Calu3 (cell line): ENCODE data around the gene TBXA2R. TPM values are rescaled to one million over a fixed set of nuclear protein-coding genes. Genes with fewer than 3 reads are reported as not detected.
"Not testable (repeated sequence)": the region's sequence is repeated elsewhere in the genome, so short reads cannot be mapped to it uniquely, and the experiment has no call there.

Experiments
- BruUV-seq: library from RNA; stranded (reverse); fragments of 400-500 nt; replicated peaks from 2 replicates; lab custom pipeline; 2021; lab: Mats Ljungman, UMichigan
- CTCF ChIA-PET: fragments of 300-600 bp; sonication (Branson Sonifier 250); formaldehyde crosslinking; loops from one replicate; lab custom pipeline; 2022; ENCODE audit warnings: antibody characterized with exemption; lab: Charles Lee
- DNase-seq: peaks from one replicate; pipeline ENCODE4 v3.0.0; 2022
- H3K27ac Mint-ChIP-seq: one replicate; pipeline ENCODE4 v1.8.0; 2022; ENCODE audit warnings: mixed read lengths; ENCODE audit not compliant: unreplicated experiment
- H3K27me3 Mint-ChIP-seq: one replicate; pipeline ENCODE4 v1.8.0; 2022; ENCODE audit warnings: mixed read lengths; ENCODE audit not compliant: unreplicated experiment
- H3K36me3 Mint-ChIP-seq: one replicate; pipeline ENCODE4 v1.8.0; 2022; ENCODE audit warnings: mild to moderate bottlenecking, moderate library complexity, mixed read lengths; ENCODE audit not compliant: insufficient read depth, unreplicated experiment
- H3K4me1 Mint-ChIP-seq: one replicate; pipeline ENCODE4 v1.8.0; 2022; ENCODE audit warnings: mild to moderate bottlenecking, low read depth, mixed read lengths; ENCODE audit not compliant: unreplicated experiment
- H3K4me3 Mint-ChIP-seq: one replicate; pipeline ENCODE4 v1.8.0; 2022; ENCODE audit warnings: mild to moderate bottlenecking, low read depth, moderate library complexity, mixed read lengths; ENCODE audit not compliant: unreplicated experiment
- H3K9me3 Mint-ChIP-seq: one replicate; pipeline ENCODE4 v1.8.0; 2022; ENCODE audit warnings: low read depth, mixed read lengths; ENCODE audit not compliant: unreplicated experiment
- CTCF ChIP-seq: fragments of 200-600 bp; IDR thresholded peaks from one replicate; pipeline ENCODE4 v1.8.0; 2022; ENCODE audit warnings: antibody characterized with exemption; ENCODE audit not compliant: unreplicated experiment
- intact Hi-C: fragments of 100-400 bp; cut with micrococcal nuclease; formaldehyde crosslinking; loops from one replicate; pipeline ENCODE4 v1.10.0; 2022; ENCODE audit not compliant: unreplicated experiment
- total RNA-seq: library from RNA; stranded (reverse); gene quantifications from 2 replicates; pipeline ENCODE4 v1.2.3, GENCODE V29; 2022

Gene TBXA2R
- total RNA-seq, 1 experiment from 2014 or later, result 0.24 TPM

DNA sequence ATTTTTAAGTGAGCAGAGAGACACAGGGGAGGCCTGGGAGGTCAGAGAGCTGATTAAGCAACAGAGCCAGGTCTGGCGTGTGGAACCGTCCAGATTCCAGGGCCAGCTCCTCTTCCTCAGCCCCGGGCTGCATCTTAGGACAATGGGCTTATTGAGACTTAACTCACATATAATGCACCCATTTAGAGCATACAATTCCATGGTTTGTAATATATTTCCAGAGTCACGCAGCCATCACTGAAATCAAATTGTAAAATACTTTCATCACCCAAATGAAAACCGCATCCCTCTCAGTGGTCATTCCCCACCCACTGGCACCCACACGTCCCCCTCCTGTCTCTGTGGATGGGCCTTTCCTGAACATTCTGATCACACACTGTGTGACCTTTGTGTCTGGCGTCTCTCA lies 36.1 kb downstream of the TBXA2R start:
- no peak overlapping the region for H3K4me3 Mint-ChIP-seq
- H3K36me3 Mint-ChIP-seq, result peaks cover 33% of the 10 kb centered on the region
- H3K4me1 Mint-ChIP-seq, result no peaks in the 10 kb centered on the region
- H3K27ac Mint-ChIP-seq, result no peak overlapping the region
- CTCF ChIA-PET, result interaction anchor here (1.0 kb wide), 1 partner anchor 12 kb away, joined by 3 read pairs; no protein-coding TSS in a partner anchor
- DNase-seq, result no peak
- no peaks in the 10 kb centered on the region for H3K9me3 Mint-ChIP-seq
- intact Hi-C loops, result no loop called here
- BruUV-seq, result no TSS peak
- no peak for TF ChIP-seq CTCF
- H3K27me3 Mint-ChIP-seq, result no peaks in the 10 kb centered on the region

DNA sequence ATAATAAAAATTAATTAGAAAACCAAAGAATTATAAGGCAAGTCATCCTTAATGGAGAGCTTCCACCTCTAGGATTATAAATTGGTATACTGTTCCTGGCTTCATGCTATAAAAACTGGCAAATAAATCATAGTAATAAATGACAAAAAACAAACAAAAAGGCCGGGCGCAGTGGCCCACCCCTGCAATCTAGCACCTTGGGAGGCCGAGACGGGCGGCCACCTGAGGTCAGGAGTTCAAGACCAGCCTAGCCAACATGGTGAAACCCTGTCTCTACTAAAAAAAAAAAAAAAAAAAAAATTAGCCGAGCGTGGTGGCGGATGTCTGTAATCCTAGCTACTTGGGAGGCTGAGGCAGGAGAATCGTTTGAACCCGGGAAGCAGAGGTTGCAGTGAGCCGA lies 36.6 kb downstream of the TBXA2R start:
- intact Hi-C loops, H3K4me3 Mint-ChIP-seq, H3K9me3 Mint-ChIP-seq, BruUV-seq, DNase-seq, H3K27ac Mint-ChIP-seq, H3K27me3 Mint-ChIP-seq, H3K4me1 Mint-ChIP-seq: not testable (repeated sequence)
- H3K36me3 Mint-ChIP-seq, result peaks cover 27% of the 10 kb centered on the region
- CTCF ChIA-PET, result interaction anchor here (1.0 kb wide), 1 partner anchor 12 kb away, joined by 3 read pairs; no protein-coding TSS in a partner anchor

GRCh38 chr19:3565139-3565538 lies 41.5 kb downstream of the TBXA2R start:
- no peaks in the 10 kb centered on the region for H3K27me3 Mint-ChIP-seq
- no peak for TF ChIP-seq CTCF
- no peak overlapping the region for H3K4me3 Mint-ChIP-seq
- intact Hi-C loops, result no loop called here
- CTCF ChIA-PET, result no interaction called here
- H3K4me1 Mint-ChIP-seq, result no peaks in the 10 kb centered on the region
- no peaks in the 10 kb centered on the region for H3K9me3 Mint-ChIP-seq
- DNase-seq, result no peak
- no TSS peak for BruUV-seq
- H3K36me3 Mint-ChIP-seq, result no peaks in the 10 kb centered on the region
- H3K27ac Mint-ChIP-seq, result no peak overlapping the region

GRCh38 chr19:3563709-3564524 lies 42.8 kb downstream of the TBXA2R start:
- Mint-ChIP-seq H3K36me3 (no peaks in the 10 kb centered on the region), H3K27ac (no peak overlapping the region), H3K4me3 (no peak overlapping the region), H3K27me3 (no peaks in the 10 kb centered on the region), H3K9me3 (no peaks in the 10 kb centered on the region), H3K4me1 (no peaks in the 10 kb centered on the region)
- CTCF ChIA-PET, result no interaction called here
- TF ChIP-seq CTCF, result no peak
- DNase-seq, result no peak
- BruUV-seq, result no TSS peak
- intact Hi-C loops, result no loop called here
